IPS DF 6.9 (cell line): ENCODE results near the gene ATRN.
"Not testable (repeated sequence)": the region's sequence is repeated elsewhere in the genome, so short reads cannot be mapped to it uniquely, and the experiment has no call there.

Experiments used
- DNase-seq: peaks from one replicate; pipeline ENCODE4 v3.0.0-alpha.2; 2013; ENCODE audit warnings: low read depth, low spot score
- H3K27ac ChIP-seq: one replicate; pipeline ENCODE4 v1.5.1; 2013; ENCODE audit warnings: low read length, control low read depth
- H3K27me3 ChIP-seq: 2 replicates; pipeline ENCODE4 v1.6.1; 2013; ENCODE audit warnings: mild to moderate bottlenecking, low read length; ENCODE audit not compliant: control insufficient read depth, insufficient read depth
- H3K36me3 ChIP-seq: 2 replicates; pipeline ENCODE4 v1.6.1; 2013; ENCODE audit warnings: low read length; ENCODE audit not compliant: control insufficient read depth, insufficient read depth
- H3K4me1 ChIP-seq: 2 replicates; pipeline ENCODE4 v1.6.1; 2013; ENCODE audit warnings: low read length; ENCODE audit not compliant: control insufficient read depth, insufficient read depth
- H3K4me3 ChIP-seq: 2 replicates; pipeline ENCODE4 v1.5.1; 2013; ENCODE audit warnings: mild to moderate bottlenecking, low read length
- H3K9me3 ChIP-seq: 2 replicates; pipeline ENCODE4 v1.6.1; 2013; ENCODE audit warnings: low read length, inconsistent platforms; ENCODE audit not compliant: control insufficient read depth, insufficient read depth
- WGBS: extraction: QIAGEN DNeasy Blood & Tissue Kit; methylation state at CpG from one replicate; pipeline ENCODE4 v1.1.7; 2013; ENCODE audit warnings: mixed read lengths, missing lambda C conversion rate; ENCODE audit not compliant: insufficient read length, insufficient coverage; 5-methylcytosine and 5-hydroxymethylcytosine counted together

Gene ATRN

GRCh38 chr20:3512239-3512638 is 41.4 kb downstream of the ATRN start:
- H3K4me3 ChIP-seq, H3K27me3 ChIP-seq, H3K36me3 ChIP-seq, H3K27ac ChIP-seq, DNase-seq, H3K9me3 ChIP-seq, H3K4me1 ChIP-seq: not testable (repeated sequence)
- no CpG with 5 or more reads among the region's 3 CpGs for WGBS

GRCh38 chr20:3514012-3514642 is 43.3 kb downstream of the ATRN start:
- DNase-seq: no peak
- H3K4me3 ChIP-seq: no peak overlapping the region
- no peaks in the 10 kb centered on the region for H3K36me3 ChIP-seq
- no peaks in the 10 kb centered on the region for H3K9me3 ChIP-seq
- no peaks in the 10 kb centered on the region for H3K27me3 ChIP-seq
- no CpG with 5 or more reads among the region's 3 CpGs for WGBS
- H3K27ac ChIP-seq: no peak overlapping the region
- no peaks in the 10 kb centered on the region for H3K4me1 ChIP-seq

- Histone ChIP-seq H3K4me1 (no peaks in the 10 kb centered on the region), H3K36me3 (no peaks in the 10 kb centered on the region), H3K27me3 (no peaks in the 10 kb centered on the region), H3K9me3 (no peaks in the 10 kb centered on the region), H3K27ac (no peak overlapping the region), H3K4me3 (no peak overlapping the region)
- no peak for DNase-seq
- WGBS: no CpG with 5 or more reads among the region's 3 CpGs
Measured at GRCh38 chr20:3515379-3516170, 44.8 kb downstream of the ATRN start.

- H3K36me3 ChIP-seq: no peaks in the 10 kb centered on the region
- H3K27ac ChIP-seq: no peak overlapping the region
- H3K4me3 ChIP-seq: no peak overlapping the region
- no peaks in the 10 kb centered on the region for H3K4me1 ChIP-seq
- no CpG with 5 or more reads among the region's 5 CpGs for WGBS
- no peaks in the 10 kb centered on the region for H3K9me3 ChIP-seq
- no peaks in the 10 kb centered on the region for H3K27me3 ChIP-seq
- DNase-seq: no peak
Measured at GRCh38 chr20:3521852-3522740, 51.3 kb downstream of the ATRN start.

GRCh38 chr20:3524696-3525095 is 53.9 kb downstream of the ATRN start:
- DNase-seq: not testable (repeated sequence)

GRCh38 chr20:3532089-3532615 is 61.3 kb downstream of the ATRN start:
- no peaks in the 10 kb centered on the region for H3K9me3 ChIP-seq
- no peak for DNase-seq
- no peaks in the 10 kb centered on the region for H3K36me3 ChIP-seq
- no peak overlapping the region for H3K27ac ChIP-seq
- no CpG with 5 or more reads among the region's 3 CpGs for WGBS
- no peaks in the 10 kb centered on the region for H3K27me3 ChIP-seq
- H3K4me3 ChIP-seq: no peak overlapping the region
- no peaks in the 10 kb centered on the region for H3K4me1 ChIP-seq

More at GRCh38 chr20:3524696-3525095, 53.9 kb downstream of the ATRN start:
- not testable (repeated sequence) for H3K27ac ChIP-seq, H3K4me1 ChIP-seq, H3K36me3 ChIP-seq, H3K27me3 ChIP-seq, H3K4me3 ChIP-seq, H3K9me3 ChIP-seq
- WGBS: no CpG with 5 or more reads among the region's 5 CpGs

- H3K36me3 ChIP-seq, H3K27ac ChIP-seq, H3K4me1 ChIP-seq, H3K27me3 ChIP-seq, H3K4me3 ChIP-seq, H3K9me3 ChIP-seq, DNase-seq: not testable (repeated sequence)
- no CpG with 5 or more reads among the region's 1 CpG for WGBS
Measured at GRCh38 chr20:3537733-3538132, 66.9 kb downstream of the ATRN start.

- 100% methylated on average over 1 of the region's 3 CpGs for WGBS
- DNase-seq: no peak
- H3K4me1 ChIP-seq: no peaks in the 10 kb centered on the region
Measured at GRCh38 chr20:3539311-3540107, 68.7 kb downstream of the ATRN start.

GRCh38 chr20:3541887-3542721 is 71.3 kb downstream of the ATRN start:
- no peaks in the 10 kb centered on the region for H3K4me1 ChIP-seq
- no peaks in the 10 kb centered on the region for H3K27me3 ChIP-seq
- no peak for DNase-seq
- H3K27ac ChIP-seq: no peak overlapping the region
- no peaks in the 10 kb centered on the region for H3K36me3 ChIP-seq
- H3K9me3 ChIP-seq: no peaks in the 10 kb centered on the region
- no CpG with 5 or more reads among the region's 5 CpGs for WGBS
- H3K4me3 ChIP-seq: no peak overlapping the region

More at GRCh38 chr20:3539311-3540107, 68.7 kb downstream of the ATRN start:
- Histone ChIP-seq H3K27ac (no peak overlapping the region), H3K36me3 (no peaks in the 10 kb centered on the region), H3K4me3 (no peak overlapping the region), H3K9me3 (no peaks in the 10 kb centered on the region), H3K27me3 (no peaks in the 10 kb centered on the region)
